Spleen (tissue), 11 donors: ENCODE data around the gene DICER1. TPM values are rescaled to one million over a fixed set of nuclear protein-coding genes. Genes with fewer than 3 reads are reported as not detected.

Source experiments
- DNase-seq: peaks from one replicate; pipeline ENCODE4 v3.0.0-alpha.2; 2020
- H3K27ac ChIP-seq, 8 donors: fragments of 200-600 bp; sonication (generic) in 7 of 8; 1 replicate in 4 of 8; 2 replicates in 4 of 8; pipeline versions ENCODE4 v1.5.0 to v1.8.0; 2016 to 2021; ENCODE audit warnings: inconsistent platforms in 4 of 8, mild to moderate bottlenecking in 4 of 8, moderate library complexity in 1 of 8
- H3K27me3 ChIP-seq, 7 donors: fragments of 200-600 bp; sonication (generic) in 6 of 7; replicated peaks in 1 of 7; 1 replicate in 4 of 7; 2 replicates in 3 of 7; pipeline versions ENCODE4 v1.5.0 to v1.8.0; 2016 to 2021; ENCODE audit warnings: inconsistent platforms in 3 of 7, mild to moderate bottlenecking in 1 of 7
- H3K36me3 ChIP-seq, 6 donors: fragments of 200-600 bp; sonication (generic) in 5 of 6; 1 replicate in 4 of 6; 2 replicates in 2 of 6; pipeline versions ENCODE4 v1.5.0 to v1.8.0; 2016 to 2021; ENCODE audit warnings: inconsistent platforms in 2 of 6
- H3K4me1 ChIP-seq, 6 donors: fragments of 200-600 bp; sonication (generic) in 5 of 6; 1 replicate in 3 of 6; 2 replicates in 3 of 6; pipeline versions ENCODE4 v1.5.0 to v1.8.0; 2016 to 2021; ENCODE audit warnings: inconsistent platforms in 3 of 6
- H3K4me3 ChIP-seq, 8 donors: fragments of 200-600 bp; sonication (generic) in 7 of 8; 1 replicate in 4 of 8; 2 replicates in 4 of 8; pipeline versions ENCODE4 v1.5.0 to v1.8.0; 2016 to 2021; ENCODE audit warnings: inconsistent platforms in 4 of 8, mild to moderate bottlenecking in 4 of 8, moderate library complexity in 2 of 8
- H3K9me3 ChIP-seq, 8 donors: fragments of 200-600 bp; sonication (generic) in 7 of 8; 1 replicate in 4 of 8; 2 replicates in 4 of 8; pipeline versions ENCODE4 v1.5.0 to v1.8.0; 2016 to 2021; ENCODE audit warnings: inconsistent platforms in 4 of 8
- POLR2A ChIP-seq, 3 donors: fragments of 450-650 bp; IDR thresholded peaks; one replicate each; pipeline ENCODE4 v1.5.1; 2017; ENCODE audit warnings: antibody characterized with exemption in 3 of 3, mild to moderate bottlenecking in 1 of 3
- POLR2AphosphoS5 ChIP-seq, 3 donors: sonication (generic); formaldehyde crosslinking; IDR thresholded peaks; one replicate each; pipeline ENCODE4 v1.5.1; 2017; ENCODE audit warnings: antibody characterized with exemption in 3 of 3
- WGBS, 5 donors: extraction: QIAGEN DNeasy Blood & Tissue Kit in 3 of 5; methylation state at CpG; one replicate each; pipeline versions ENCODE4 v1.1.5 to v1.1.7; 2013 to 2018; 5-methylcytosine and 5-hydroxymethylcytosine counted together
- intact Hi-C: fragments of 100-400 bp; cut with DNase I; formaldehyde crosslinking; loops from one replicate; pipeline ENCODE4 v1.15.0; 2023; ENCODE audit warnings: low total_unique reads
- polyA plus RNA-seq, 3 donors: library from polyadenylated mRNA; stranded (reverse); fragments of 200-250 nt; gene quantifications; one replicate each; pipeline ENCODE4 v1.2.1, GENCODE V29; 2013
- total RNA-seq, 7 donors: library from RNA; depleted of rRNA in 3 of 7; stranded (reverse); fragments of >200 nt in 3 of 7; fragmentation: NEBNext Ultra II Directional in 4 of 7; extraction: Animal tissue kit (Norgen Biotek cat#: 25700) in 4 of 7; gene quantifications; one replicate each; pipeline versions ENCODE4 v1.1.0 to v1.2.1, GENCODE V29; 2016 to 2021
- TF ChIP-seq, protein P1 (sequence below), 11 experiments: fragments of 200-600 bp in 7 of 11; fragments of 450-650 bp in 4 of 11; sonication (generic) in 4 of 11; IDR thresholded peaks in 8 of 11; conservative IDR thresholded peaks in 3 of 11; 1 replicate in 7 of 11; 2 replicates in 4 of 11; pipeline versions ENCODE4 v1.4.0 to v1.8.0; 2016 to 2021; ENCODE audit warnings: antibody characterized with exemption in 11 of 11, inconsistent platforms in 4 of 11, mild to moderate bottlenecking in 1 of 11
- donor health status: healthy with polysubstance abuse.
- donor health status: DM: no; HTN: no; CAD: no; lungs with moderate emphysema.
- donor health status: DM: no; HTN: no; CAD: no.
- donor health status: Bipolar disorder and iron deficiency.
- donor health status: healthy.
- donor health status: DM: no; HTN: no; CAD: no.
- donor health status: DM: yes; HTN: yes; CAD: no.

The DICER1 gene
- total and polyA plus RNA-seq, 10 donors: 7.1 to 124 (median 73.5) TPM

- H3K9me3 ChIP-seq: no peaks in the 10 kb centered on the region
- WGBS, 5 donors: 70 to 82% (median 74%) methylated on average over 7 to 8 of the region's 8 CpGs
- H3K36me3 ChIP-seq: no peaks in the 10 kb centered on the region
- DNase-seq: no peak
- H3K4me3 ChIP-seq: no peak overlapping the region
- H3K27ac ChIP-seq: no peak overlapping the region
- no peaks in the 10 kb centered on the region for H3K27me3 ChIP-seq
- no peaks in the 10 kb centered on the region for H3K4me1 ChIP-seq
- intact Hi-C loops: no loop called here
- TF ChIP-seq POLR2A (IDR thresholded peaks at IDR 0.05): no peak
- TF ChIP-seq POLR2AphosphoS5 (IDR thresholded peaks at IDR 0.05): no peak
- TF ChIP-seq, protein P1, sequence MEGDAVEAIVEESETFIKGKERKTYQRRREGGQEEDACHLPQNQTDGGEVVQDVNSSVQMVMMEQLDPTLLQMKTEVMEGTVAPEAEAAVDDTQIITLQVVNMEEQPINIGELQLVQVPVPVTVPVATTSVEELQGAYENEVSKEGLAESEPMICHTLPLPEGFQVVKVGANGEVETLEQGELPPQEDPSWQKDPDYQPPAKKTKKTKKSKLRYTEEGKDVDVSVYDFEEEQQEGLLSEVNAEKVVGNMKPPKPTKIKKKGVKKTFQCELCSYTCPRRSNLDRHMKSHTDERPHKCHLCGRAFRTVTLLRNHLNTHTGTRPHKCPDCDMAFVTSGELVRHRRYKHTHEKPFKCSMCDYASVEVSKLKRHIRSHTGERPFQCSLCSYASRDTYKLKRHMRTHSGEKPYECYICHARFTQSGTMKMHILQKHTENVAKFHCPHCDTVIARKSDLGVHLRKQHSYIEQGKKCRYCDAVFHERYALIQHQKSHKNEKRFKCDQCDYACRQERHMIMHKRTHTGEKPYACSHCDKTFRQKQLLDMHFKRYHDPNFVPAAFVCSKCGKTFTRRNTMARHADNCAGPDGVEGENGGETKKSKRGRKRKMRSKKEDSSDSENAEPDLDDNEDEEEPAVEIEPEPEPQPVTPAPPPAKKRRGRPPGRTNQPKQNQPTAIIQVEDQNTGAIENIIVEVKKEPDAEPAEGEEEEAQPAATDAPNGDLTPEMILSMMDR (IDR thresholded peaks at IDR 0.05 in 8 of 11, conservative IDR thresholded peaks at IDR 0.05 in 3 of 11): no peak
Observed at GRCh38 chr14:95057851-95058250, 99.5 kb downstream of the DICER1 start.

GRCh38 chr14:95057147-95057546 lies 100.2 kb downstream of the DICER1 start:
- H3K27me3 ChIP-seq: no peaks in the 10 kb centered on the region
- 66 to 88% (median 74%) methylated on average over 8 of the region's 8 CpGs for WGBS, 5 donors
- DNase-seq: no peak
- TF ChIP-seq POLR2AphosphoS5 (IDR thresholded peaks at IDR 0.05): no peak
- TF ChIP-seq POLR2A (IDR thresholded peaks at IDR 0.05): no peak
- TF ChIP-seq, protein P1 (IDR thresholded peaks at IDR 0.05 in 8 of 11, conservative IDR thresholded peaks at IDR 0.05 in 3 of 11): no peak
- H3K36me3 ChIP-seq: no peaks in the 10 kb centered on the region
- intact Hi-C loops: no loop called here
- H3K27ac ChIP-seq: no peak overlapping the region
- H3K9me3 ChIP-seq: no peaks in the 10 kb centered on the region
- H3K4me1 ChIP-seq: no peaks in the 10 kb centered on the region
- no peak overlapping the region for H3K4me3 ChIP-seq

DNA sequence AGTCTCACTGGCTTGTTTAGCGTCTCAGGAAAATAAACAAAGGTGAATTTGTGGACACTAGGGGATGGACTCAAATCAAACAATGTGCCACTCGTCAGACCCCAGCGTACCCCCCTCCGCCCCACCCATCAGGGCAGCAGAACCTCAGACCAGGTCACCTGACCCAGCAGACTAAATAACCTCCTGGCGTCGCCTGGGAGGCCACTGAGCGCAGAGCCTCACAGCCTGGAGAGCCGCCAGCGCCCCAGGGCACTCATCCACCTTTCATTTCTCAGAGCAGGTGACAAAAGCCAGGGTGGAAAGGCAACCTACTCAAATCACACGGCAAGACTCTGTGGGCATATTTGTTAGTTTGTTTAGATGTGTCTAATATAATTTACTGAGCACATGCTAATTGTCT lies 100.9 kb downstream of the DICER1 start:
- WGBS, 5 donors: 78 to 90% (median 83%) methylated on average over 9 to 10 of the region's 10 CpGs
- intact Hi-C loops: no loop called here

DNA sequence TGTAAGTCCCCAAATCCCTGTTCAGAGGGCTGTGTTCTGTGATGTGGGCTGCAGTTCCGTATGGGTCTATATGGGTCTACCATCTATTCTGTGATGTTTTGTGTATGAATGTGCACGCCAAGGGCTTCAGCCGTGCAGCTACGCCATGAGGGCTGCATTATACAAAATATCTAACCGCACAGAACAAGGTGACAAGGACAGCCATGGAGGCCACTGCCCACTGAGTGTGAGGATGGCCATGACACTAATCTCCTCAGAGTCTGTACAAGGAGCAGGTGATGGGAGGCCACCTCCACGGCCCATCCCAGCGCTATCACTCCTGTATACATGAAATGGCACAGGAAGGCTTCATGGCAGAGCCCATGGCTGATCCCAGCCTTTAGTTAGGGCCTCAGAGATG lies 102.0 kb downstream of the DICER1 start:
- DNase-seq: no peak
- Histone ChIP-seq H3K27me3 (no peaks in the 10 kb centered on the region), H3K9me3 (no peaks in the 10 kb centered on the region), H3K36me3 (no peaks in the 10 kb centered on the region), H3K4me3 (no peak overlapping the region), H3K4me1 (no peaks in the 10 kb centered on the region), H3K27ac (no peak overlapping the region)
- 88 to 94% (median 92%) methylated on average over 5 to 7 of the region's 7 CpGs for WGBS, 5 donors
- TF ChIP-seq, protein P1 (IDR thresholded peaks at IDR 0.05 in 8 of 11, conservative IDR thresholded peaks at IDR 0.05 in 3 of 11): no peak
- TF ChIP-seq POLR2AphosphoS5 (IDR thresholded peaks at IDR 0.05) (no peak), POLR2A (IDR thresholded peaks at IDR 0.05) (no peak)
- intact Hi-C loops: no loop called here

More for the DNA sequence above, 100.9 kb downstream of the DICER1 start:
- Histone ChIP-seq H3K27me3 (no peaks in the 10 kb centered on the region), H3K9me3 (no peaks in the 10 kb centered on the region), H3K4me3 (no peak overlapping the region), H3K4me1 (no peaks in the 10 kb centered on the region), H3K36me3 (no peaks in the 10 kb centered on the region), H3K27ac (no peak overlapping the region)
- DNase-seq: no peak
- TF ChIP-seq, protein P1 (IDR thresholded peaks at IDR 0.05 in 8 of 11, conservative IDR thresholded peaks at IDR 0.05 in 3 of 11): no peak
- TF ChIP-seq POLR2AphosphoS5 (IDR thresholded peaks at IDR 0.05) (no peak), POLR2A (IDR thresholded peaks at IDR 0.05) (no peak)
